ENCODE data around the gene APLN.

Gene APLN

GRCh38 chrX:129661369-129661768 lies 6.6 kb upstream of the APLN start:
- DNase-seq (ENCODE audit: low spot score) = no peak

- DNase-seq (ENCODE audit: low spot score) = no peak
These were observed 5.1 kb upstream of the APLN start for GRCh38 chrX:129659861-129660260.

GRCh38 chrX:129659141-129659540 lies 4.4 kb upstream of the APLN start:
- DNase-seq (ENCODE audit: low spot score) = peak; percentile 46

- DNase-seq (ENCODE audit: low spot score) = no peak
These were observed 3.7 kb upstream of the APLN start for GRCh38 chrX:129658429-129658828.

GRCh38 chrX:129655547-129656249 lies 942 bp upstream of the APLN start:
- no peak for DNase-seq (ENCODE audit: low spot score)

GRCh38 chrX:129653971-129654651 lies 645 bp downstream of the APLN start:
- no peak for DNase-seq (ENCODE audit: low spot score)

- DNase-seq (ENCODE audit: low spot score) = no peak
These were observed 1.4 kb downstream of the APLN start for GRCh38 chrX:129653181-129653970.

GRCh38 chrX:129652565-129653169 lies 2.1 kb downstream of the APLN start:
- DNase-seq (ENCODE audit: low spot score) = no peak

- DNase-seq (ENCODE audit: low spot score) = no peak
These were observed 2.8 kb downstream of the APLN start for GRCh38 chrX:129651756-129652564.

GRCh38 chrX:129650821-129651510 lies 3.8 kb downstream of the APLN start:
- no peak for DNase-seq (ENCODE audit: low spot score)

GRCh38 chrX:129650183-129650689 lies 4.5 kb downstream of the APLN start:
- no peak for DNase-seq (ENCODE audit: low spot score)

- DNase-seq (ENCODE audit: low spot score) = no peak
These were observed 5.2 kb downstream of the APLN start for GRCh38 chrX:129649268-129650182.

GRCh38 chrX:129648514-129649267 lies 6.1 kb downstream of the APLN start:
- no peak for DNase-seq (ENCODE audit: low spot score)

GRCh38 chrX:129647418-129648410 lies 7.0 kb downstream of the APLN start:
- DNase-seq (ENCODE audit: low spot score) = no peak

GRCh38 chrX:129646566-129647417 lies 8.0 kb downstream of the APLN start:
- no peak for DNase-seq (ENCODE audit: low spot score)

- DNase-seq (ENCODE audit: low spot score) = no peak
These were observed 12.1 kb downstream of the APLN start for GRCh38 chrX:129642641-129643040.

- DNase-seq (ENCODE audit: low spot score) = no peak
These were observed 12.8 kb downstream of the APLN start for GRCh38 chrX:129641941-129642340.
